ENCODE data around the gene RPS15. TPM values are rescaled to one million over a fixed set of nuclear protein-coding genes. Genes with fewer than 3 reads are reported as not detected.

RPS15 gene
- total and polyA plus RNA-seq, 2 donors from 2014 or later, result 893 to 1,823 TPM

DNA sequence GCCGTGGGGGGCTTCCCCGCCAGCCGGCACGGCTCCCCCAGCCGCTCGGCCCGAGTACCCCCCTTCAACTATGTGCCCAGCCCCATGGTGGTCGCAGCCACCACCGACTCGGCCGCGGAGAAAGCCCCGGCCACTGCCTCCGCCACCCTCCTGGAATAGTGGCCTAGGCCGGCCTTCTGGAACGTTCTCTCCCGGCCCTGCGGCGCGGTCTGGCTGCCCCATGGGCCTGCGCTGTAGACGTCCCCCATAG, 31.8 kb downstream of the RPS15 start:
- no peak overlapping the region for H3K9ac ChIP-seq (ENCODE audit: low read length in 3 of 3)
- intact Hi-C loops (cut with DNase I), result no loop called here
- peak overlapping the region in 1 of 3 donors; percentile 3 for H3K4me3 ChIP-seq (ENCODE audit: low read length in 3 of 3)

GRCh38 chr19:1470305-1471009, 32.3 kb downstream of the RPS15 start:
- H3K9ac ChIP-seq (ENCODE audit: low read length in 3 of 3), result no peak overlapping the region
- no peak overlapping the region for H3K27ac ChIP-seq (ENCODE audit: low read depth in 2 of 2, low read length in 2 of 2)
- H3K4me1 ChIP-seq (ENCODE audit: control insufficient read depth in 2 of 3, insufficient read depth in 2 of 3, low read depth in 1 of 3, low read length in 3 of 3), result peaks cover 0 to 31% (median 4%) of the 10 kb centered on the region in 3 donors
- no peaks in the 10 kb centered on the region for H3K9me3 ChIP-seq (ENCODE audit: control insufficient read depth in 2 of 3, insufficient read depth in 1 of 3, low read length in 3 of 3)
- TF ChIP-seq CTCF (IDR thresholded peaks at IDR 0.05; ENCODE audit: borderline replicate concordance, extremely low read depth, insufficient read depth), result no peak
- H3K4me3 ChIP-seq (ENCODE audit: low read length in 3 of 3), result peak overlapping the region in 1 of 3 donors; percentile 3
- FAIRE-seq (no peak), DNase-seq (peak in 3 of 5 donors; percentile 66 to 82 (median 80))
- H3K27me3 ChIP-seq (ENCODE audit: control insufficient read depth, insufficient read depth, low read length), result peaks cover 20% of the 10 kb centered on the region
- no peaks in the 10 kb centered on the region for H3K36me3 ChIP-seq (ENCODE audit: control insufficient read depth in 2 of 3, insufficient read depth in 3 of 3, low read length in 3 of 3)
- intact Hi-C loops (cut with DNase I), result no loop called here

More for the DNA sequence above, 31.8 kb downstream of the RPS15 start:
- Histone ChIP-seq H3K9me3 (ENCODE audit: control insufficient read depth in 2 of 3, insufficient read depth in 1 of 3, low read length in 3 of 3) (no peaks in the 10 kb centered on the region), H3K4me1 (ENCODE audit: control insufficient read depth in 2 of 3, insufficient read depth in 2 of 3, low read depth in 1 of 3, low read length in 3 of 3) (peaks cover 0 to 31% (median 4%) of the 10 kb centered on the region in 3 donors), H3K36me3 (ENCODE audit: control insufficient read depth in 2 of 3, insufficient read depth in 3 of 3, low read length in 3 of 3) (no peaks in the 10 kb centered on the region), H3K27ac (ENCODE audit: low read depth in 2 of 2, low read length in 2 of 2) (no peak overlapping the region), H3K27me3 (ENCODE audit: control insufficient read depth, insufficient read depth, low read length) (peaks cover 21% of the 10 kb centered on the region)
- no peak for TF ChIP-seq CTCF (IDR thresholded peaks at IDR 0.05; ENCODE audit: borderline replicate concordance, extremely low read depth, insufficient read depth)
- DNase-seq (no peak), FAIRE-seq (no peak)

DNA sequence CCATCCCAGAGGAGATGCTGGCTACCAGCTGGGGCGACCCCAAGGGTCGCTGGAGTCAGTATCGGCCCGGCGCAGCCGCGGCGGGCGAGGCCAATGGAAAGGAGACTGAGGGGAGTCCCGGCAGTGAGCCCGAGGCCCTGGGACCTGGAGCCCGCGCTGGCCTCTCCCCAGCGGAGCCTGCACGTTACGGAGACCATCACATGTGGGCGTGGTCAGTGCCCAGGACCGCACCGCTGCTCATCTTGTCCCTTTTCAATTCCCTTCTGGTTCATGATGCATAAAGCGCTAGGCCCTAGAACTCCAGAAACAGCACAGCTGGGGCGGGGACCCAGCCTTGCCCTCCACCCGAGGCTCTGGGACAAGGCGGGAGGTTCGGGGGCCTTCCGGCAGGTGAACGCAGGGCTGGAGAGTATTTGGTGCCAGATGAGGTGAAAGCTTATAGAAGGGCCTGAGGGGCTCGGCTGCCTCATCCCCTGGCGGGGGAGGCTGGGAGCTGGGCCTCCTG, 32.9 kb downstream of the RPS15 start:
- H3K36me3 ChIP-seq (ENCODE audit: control insufficient read depth in 2 of 3, insufficient read depth in 3 of 3, low read length in 3 of 3), result no peaks in the 10 kb centered on the region
- DNase-seq (peak in 2 of 5 donors; percentile 52 to 76), FAIRE-seq (no peak)
- H3K27ac ChIP-seq (ENCODE audit: low read depth in 2 of 2, low read length in 2 of 2), result no peak overlapping the region
- H3K27me3 ChIP-seq (ENCODE audit: control insufficient read depth, insufficient read depth, low read length), result peaks cover 20% of the 10 kb centered on the region
- no peak for TF ChIP-seq CTCF (IDR thresholded peaks at IDR 0.05; ENCODE audit: borderline replicate concordance, extremely low read depth, insufficient read depth)
- H3K4me3 ChIP-seq (ENCODE audit: low read length in 3 of 3), result peak overlapping the region in 1 of 3 donors; percentile 3
- no peak overlapping the region for H3K9ac ChIP-seq (ENCODE audit: low read length in 3 of 3)
- H3K4me1 ChIP-seq (ENCODE audit: control insufficient read depth in 2 of 3, insufficient read depth in 2 of 3, low read depth in 1 of 3, low read length in 3 of 3), result peaks cover 0 to 29% (median 4%) of the 10 kb centered on the region in 3 donors
- no peaks in the 10 kb centered on the region for H3K9me3 ChIP-seq (ENCODE audit: control insufficient read depth in 2 of 3, insufficient read depth in 1 of 3, low read length in 3 of 3)
- intact Hi-C loops (cut with DNase I), result no loop called here
